Epithelial cell of esophagus (primary cell): Measurements from ENCODE around the gene LTBP2.
A peak's percentile ranks its signal among the peaks of the same experiment; 100 is the strongest.

ENCODE experiments used
- DNase-seq: peaks from one replicate; pipeline ENCODE4 v3.0.0; 2010; ENCODE audit warnings: low read depth
- H3K4me3 ChIP-seq: 2 replicates; pipeline ENCODE4 v1.5.1; 2011; ENCODE audit warnings: mild to moderate bottlenecking, low read length, control low read depth
- TF ChIP-seq, protein P1 (sequence below): IDR thresholded peaks from 2 replicates; pipeline ENCODE4 v1.5.1; 2011; ENCODE audit warnings: low read depth, mild to moderate bottlenecking, low read length, control low read depth, inconsistent platforms; ENCODE audit not compliant: insufficient read depth; ENCODE audit errors: missing control alignments

Gene LTBP2

DNA sequence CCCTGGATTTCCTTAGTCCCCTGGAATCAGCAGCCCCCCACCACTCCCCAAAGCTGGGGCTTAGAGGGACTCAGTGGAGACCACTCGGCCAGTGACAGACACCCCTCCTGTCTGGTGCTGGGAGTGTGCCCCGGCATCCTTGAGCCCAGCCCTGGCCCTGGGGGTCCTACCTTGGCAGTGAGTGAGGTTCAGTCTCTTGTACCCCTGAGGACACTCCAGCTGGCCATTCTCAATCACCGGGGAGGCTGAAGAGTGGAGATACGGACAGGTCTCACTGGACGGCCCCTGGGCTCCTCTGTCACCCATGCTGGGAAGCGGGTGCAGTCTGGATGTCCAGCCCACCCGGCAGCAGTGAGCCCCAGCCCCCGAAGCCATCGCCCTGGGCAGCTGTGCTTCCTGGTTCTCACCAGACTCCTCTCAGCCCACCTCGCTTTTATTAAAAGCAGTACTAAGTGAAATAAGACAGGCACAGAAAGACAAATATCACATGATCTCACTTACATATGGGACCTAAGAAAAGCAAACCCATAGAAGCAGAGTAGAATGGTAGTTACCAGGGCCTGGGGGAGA lies 76.2 kb downstream of the LTBP2 start:
- H3K4me3 ChIP-seq = no peak overlapping the region
- TF ChIP-seq, protein P1, sequence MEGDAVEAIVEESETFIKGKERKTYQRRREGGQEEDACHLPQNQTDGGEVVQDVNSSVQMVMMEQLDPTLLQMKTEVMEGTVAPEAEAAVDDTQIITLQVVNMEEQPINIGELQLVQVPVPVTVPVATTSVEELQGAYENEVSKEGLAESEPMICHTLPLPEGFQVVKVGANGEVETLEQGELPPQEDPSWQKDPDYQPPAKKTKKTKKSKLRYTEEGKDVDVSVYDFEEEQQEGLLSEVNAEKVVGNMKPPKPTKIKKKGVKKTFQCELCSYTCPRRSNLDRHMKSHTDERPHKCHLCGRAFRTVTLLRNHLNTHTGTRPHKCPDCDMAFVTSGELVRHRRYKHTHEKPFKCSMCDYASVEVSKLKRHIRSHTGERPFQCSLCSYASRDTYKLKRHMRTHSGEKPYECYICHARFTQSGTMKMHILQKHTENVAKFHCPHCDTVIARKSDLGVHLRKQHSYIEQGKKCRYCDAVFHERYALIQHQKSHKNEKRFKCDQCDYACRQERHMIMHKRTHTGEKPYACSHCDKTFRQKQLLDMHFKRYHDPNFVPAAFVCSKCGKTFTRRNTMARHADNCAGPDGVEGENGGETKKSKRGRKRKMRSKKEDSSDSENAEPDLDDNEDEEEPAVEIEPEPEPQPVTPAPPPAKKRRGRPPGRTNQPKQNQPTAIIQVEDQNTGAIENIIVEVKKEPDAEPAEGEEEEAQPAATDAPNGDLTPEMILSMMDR = no peak
- no peak for DNase-seq

DNA sequence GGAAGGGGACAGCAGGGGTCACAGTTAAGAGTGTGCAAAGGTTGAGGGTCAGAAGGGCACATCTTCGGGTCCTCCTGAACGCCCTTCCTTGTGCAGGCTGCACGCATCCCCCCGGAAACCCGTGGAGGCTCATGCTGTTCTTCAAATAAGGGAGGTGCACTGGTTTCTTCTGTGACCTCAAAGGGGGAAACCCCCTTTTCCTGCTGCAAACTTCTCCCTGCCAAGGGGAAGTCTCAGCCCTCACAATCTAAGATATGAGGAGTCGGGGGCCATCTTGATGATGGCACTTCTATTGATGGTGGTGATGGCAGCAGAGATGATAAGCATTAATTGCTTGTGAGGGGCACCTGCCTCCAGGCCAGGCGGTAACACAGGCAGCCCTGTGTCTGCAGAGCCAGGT lies 78.5 kb downstream of the LTBP2 start:
- TF ChIP-seq, protein P1 = no peak
- no peak for DNase-seq
- no peak overlapping the region for H3K4me3 ChIP-seq

DNA sequence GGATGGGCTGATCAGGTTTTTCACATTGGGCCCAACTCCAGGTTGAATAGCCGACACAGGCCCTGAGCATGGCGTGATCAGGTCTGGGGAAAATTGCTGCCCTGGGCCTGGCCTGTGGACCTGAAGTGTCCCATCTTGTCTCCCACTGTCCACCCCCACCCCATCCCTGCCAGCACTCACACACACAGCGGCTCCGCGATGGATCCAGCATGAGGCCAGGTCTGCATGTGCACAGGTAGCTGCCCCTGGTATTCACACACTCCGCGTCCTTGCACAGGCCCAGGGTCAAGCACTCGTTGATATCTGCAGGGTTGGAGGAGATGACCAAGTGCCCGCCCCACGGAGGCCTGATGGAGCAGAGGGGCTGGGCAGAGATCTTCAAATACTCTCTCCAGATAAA lies 79.8 kb downstream of the LTBP2 start:
- H3K4me3 ChIP-seq = no peak overlapping the region
- no peak for DNase-seq
- TF ChIP-seq, protein P1 = no peak

DNA sequence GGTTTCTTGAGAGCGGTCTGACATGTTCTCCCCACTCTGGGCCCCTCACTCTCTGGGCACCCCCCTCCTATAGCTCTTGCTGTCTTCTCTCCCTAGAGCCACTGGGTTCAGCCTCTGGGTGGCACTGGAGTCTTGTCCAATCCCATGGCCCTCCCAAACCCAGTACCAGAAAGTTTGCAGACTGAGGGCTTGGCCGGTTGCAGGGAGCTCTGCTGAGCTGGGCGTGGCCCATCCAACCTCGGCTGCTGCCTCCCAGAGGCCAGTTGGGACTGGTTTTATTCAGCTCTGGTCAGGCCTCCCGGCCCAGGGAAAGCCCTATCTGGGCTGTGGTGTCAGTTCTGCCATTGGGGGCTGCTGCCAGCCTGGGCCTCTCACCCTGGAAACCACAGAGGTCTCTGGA lies 80.6 kb downstream of the LTBP2 start:
- no peak overlapping the region for H3K4me3 ChIP-seq
- TF ChIP-seq, protein P1 = peak; percentile 43
- peak; percentile 66 for DNase-seq

DNA sequence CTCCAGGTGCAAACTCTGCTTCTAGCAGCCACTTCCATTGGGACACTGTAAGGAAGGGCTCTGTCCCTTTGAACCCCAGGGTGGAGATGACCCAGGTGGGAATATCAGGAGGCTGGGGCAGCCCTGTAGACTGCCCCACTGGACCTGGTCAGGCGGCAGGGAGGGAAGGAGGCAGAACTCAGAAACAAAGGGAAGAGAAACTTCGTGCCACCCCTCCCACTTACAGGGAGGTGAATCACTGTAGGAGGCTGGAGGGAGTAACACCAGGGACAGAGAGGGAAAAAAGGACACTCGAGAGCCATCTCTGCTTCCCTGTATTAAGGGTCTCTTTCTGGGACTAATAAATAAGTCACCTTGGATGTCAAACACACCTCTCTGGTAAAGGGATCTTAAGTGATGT lies 81.0 kb downstream of the LTBP2 start:
- TF ChIP-seq, protein P1 = no peak
- DNase-seq = no peak
- H3K4me3 ChIP-seq = no peak overlapping the region

DNA sequence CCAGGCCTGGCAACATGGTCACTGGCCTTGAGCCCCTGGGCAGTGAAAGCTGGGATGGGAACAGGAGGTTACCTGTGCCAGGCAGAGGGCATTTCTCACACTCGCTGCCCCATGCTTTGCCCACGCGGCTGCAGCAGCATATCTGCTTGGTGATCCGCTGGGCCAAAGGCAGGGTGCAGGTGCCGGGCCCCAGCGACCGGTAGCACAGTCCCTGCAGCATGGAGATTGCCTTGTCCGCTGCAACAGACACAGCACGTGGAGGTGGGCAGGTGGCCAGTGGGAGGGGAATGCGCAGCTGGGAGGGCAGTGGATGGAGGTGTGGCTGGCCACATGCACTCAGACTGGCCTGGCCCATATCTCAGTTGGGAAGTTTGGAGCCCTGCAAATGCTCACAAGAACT lies 83.2 kb downstream of the LTBP2 start:
- DNase-seq = no peak
- TF ChIP-seq, protein P1 = no peak
- no peak overlapping the region for H3K4me3 ChIP-seq

DNA sequence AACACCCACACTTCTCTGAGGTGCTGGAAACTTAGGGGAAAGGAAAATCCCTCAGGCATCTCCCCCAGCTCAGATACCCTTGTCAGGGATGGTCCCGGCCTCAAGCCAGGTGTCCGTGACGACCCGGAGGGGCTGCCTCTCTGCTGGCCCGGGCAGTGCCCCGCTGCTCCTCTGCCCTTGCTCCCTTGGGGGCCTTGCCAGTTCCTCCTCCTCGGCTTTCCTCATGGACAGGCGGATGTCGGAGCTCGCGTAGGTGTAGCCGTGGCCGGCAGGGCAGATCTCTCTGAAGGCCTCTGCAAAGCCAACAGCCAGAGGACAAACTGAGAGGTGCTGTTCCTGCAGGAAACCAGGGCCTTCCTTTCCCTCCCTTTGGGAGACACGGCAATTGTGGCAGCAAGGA lies 83.6 kb downstream of the LTBP2 start:
- no peak overlapping the region for H3K4me3 ChIP-seq
- TF ChIP-seq, protein P1 = no peak
- no peak for DNase-seq
